ENCODE measurements around the gene ELP2.

GRCh38 chr18:36181441-36181840 lies 51.7 kb downstream of the ELP2 start:
- no peak for TF ChIP-seq EP300 (IDR thresholded peaks at IDR 0.05; ENCODE audit: low read depth)
- TF ChIP-seq CTCF (IDR thresholded peaks at IDR 0.05): no peak
